AG09319 (cell line): ENCODE data around the gene ZNF341.

Experiments
- DNase-seq: peaks from one replicate; pipeline ENCODE4 v3.0.0-alpha.2; 2010; ENCODE audit warnings: low read depth; ENCODE audit errors: extremely low read depth
- TF ChIP-seq, protein P1 (sequence below): IDR thresholded peaks from 2 replicates; pipeline ENCODE4 v1.5.1; 2011; ENCODE audit warnings: low read depth, mild to moderate bottlenecking, inconsistent platforms, low read length, moderate library complexity

The ZNF341 gene

DNA sequence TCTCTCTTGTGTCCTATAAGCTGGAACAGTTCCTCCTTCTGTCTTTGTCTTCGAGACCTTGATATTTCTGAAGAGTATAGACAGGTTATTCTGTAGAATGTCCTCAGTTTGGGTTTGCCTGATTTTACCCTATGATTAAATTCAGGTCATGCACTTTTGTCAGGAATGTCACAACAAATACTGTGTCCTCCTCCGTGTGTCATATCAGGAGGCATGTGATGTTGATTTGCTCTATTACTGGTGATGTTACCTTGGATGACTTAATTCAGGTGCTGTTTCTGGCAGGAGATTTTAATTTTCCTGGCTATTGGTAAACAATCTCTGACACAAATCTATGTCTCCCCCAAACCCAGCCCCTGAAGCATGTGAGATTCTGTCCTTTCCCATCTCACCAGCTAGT, 46.0 kb downstream of the ZNF341 start:
- TF ChIP-seq, protein P1, sequence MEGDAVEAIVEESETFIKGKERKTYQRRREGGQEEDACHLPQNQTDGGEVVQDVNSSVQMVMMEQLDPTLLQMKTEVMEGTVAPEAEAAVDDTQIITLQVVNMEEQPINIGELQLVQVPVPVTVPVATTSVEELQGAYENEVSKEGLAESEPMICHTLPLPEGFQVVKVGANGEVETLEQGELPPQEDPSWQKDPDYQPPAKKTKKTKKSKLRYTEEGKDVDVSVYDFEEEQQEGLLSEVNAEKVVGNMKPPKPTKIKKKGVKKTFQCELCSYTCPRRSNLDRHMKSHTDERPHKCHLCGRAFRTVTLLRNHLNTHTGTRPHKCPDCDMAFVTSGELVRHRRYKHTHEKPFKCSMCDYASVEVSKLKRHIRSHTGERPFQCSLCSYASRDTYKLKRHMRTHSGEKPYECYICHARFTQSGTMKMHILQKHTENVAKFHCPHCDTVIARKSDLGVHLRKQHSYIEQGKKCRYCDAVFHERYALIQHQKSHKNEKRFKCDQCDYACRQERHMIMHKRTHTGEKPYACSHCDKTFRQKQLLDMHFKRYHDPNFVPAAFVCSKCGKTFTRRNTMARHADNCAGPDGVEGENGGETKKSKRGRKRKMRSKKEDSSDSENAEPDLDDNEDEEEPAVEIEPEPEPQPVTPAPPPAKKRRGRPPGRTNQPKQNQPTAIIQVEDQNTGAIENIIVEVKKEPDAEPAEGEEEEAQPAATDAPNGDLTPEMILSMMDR: no peak
- no peak for DNase-seq

DNA sequence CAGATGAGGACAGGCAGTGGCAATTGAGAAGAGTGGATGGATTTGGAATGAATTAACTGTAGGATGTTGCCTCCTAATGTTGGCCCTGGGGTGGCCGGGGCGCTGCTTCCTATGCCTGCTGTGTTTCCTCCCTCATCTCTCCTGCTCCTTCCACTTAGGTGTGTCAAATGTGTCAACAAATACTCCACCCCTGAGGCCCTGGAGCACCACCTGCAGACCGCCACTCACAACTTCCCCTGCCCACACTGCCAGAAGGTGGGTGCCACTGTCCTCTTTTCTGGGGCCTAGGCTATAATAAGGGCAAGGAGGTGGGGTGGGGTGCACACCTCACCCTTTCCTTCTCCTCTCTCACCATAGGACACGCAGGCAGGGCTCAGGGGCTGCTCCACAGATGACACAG, 49.3 kb downstream of the ZNF341 start:
- TF ChIP-seq, protein P1: no peak
- no peak for DNase-seq

DNA sequence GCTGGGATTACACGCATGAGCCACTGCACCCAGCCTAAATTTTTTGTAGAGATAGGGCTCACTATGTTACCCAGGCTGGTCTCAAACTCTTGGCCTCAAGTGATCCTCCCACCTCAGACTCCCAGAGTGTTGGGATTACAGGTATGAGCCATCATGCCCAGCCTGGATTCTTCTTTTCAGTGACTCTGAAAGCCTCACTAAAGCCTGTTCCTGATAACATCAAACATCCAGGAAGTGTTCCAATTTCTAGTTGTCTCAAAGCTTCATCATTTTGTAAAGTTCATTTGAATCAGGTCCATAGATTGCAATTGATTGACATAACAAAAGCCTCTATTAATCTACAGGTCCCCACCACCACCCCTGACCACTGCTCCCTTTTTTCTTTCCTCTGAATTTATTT, 50.1 kb downstream of the ZNF341 start:
- no peak for DNase-seq
- TF ChIP-seq, protein P1: no peak

DNA sequence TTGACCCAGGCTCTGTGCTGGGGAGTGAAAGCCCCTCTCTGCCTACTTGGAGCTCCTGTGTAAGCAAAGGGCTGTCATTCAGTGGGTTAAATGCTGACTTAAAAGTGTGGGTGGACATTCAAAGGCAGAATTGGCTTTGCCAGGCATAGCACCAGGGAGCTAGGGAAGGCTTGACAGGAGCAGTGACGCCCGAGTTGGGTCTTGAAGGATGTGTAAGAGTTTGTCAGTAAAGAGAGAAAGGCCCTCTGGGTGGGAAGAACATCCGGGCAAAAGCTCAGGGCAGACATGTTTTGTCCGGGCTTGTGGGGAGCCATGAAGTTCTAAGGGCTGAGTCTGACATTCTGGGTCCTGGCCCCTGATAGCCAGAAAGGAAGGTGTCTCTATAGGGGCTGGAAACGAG, 51.5 kb downstream of the ZNF341 start:
- TF ChIP-seq, protein P1: no peak
- DNase-seq: no peak

DNA sequence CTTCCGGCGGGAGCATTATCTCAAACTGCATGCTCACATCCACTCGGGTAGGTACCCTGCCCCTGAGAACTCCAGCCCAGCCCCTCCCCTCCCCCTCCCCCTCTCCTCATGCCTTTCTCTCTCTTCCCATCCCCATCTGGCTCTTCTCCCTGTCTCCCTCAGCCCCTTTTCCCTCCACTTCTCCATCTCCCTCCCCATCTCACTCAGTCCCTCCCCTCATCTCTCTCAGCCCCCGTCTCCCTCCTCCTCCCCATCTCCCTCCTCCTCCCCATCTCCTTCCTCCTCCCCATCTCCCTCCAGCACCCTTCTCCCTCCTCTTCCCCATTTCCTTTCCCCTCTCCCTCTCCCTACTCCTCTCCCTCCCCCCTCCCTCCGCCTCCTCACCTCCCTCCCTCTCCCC, 52.0 kb downstream of the ZNF341 start:
- TF ChIP-seq, protein P1: no peak
- no peak for DNase-seq

DNA sequence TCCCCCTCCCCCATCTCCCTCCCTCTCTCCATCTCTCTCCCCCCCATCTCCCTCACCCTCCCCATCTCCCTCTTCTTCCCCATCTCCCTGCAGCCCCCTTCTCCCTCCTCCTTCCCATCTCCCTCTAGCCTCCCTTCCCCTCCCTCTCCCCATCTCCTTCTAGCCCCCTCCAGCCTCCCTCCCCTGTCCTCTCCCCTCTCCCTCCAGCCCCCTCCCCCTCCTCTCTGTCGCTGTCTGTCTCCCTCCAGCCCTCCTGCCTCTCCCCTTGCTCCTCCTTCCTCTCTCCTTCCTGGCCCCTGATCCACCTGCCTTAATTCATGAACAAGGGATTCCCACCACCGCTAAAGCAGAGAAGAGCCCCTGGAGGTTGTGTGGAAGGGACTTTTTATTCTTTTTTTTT, 52.4 kb downstream of the ZNF341 start:
- no peak for DNase-seq
- TF ChIP-seq, protein P1: no peak

DNA sequence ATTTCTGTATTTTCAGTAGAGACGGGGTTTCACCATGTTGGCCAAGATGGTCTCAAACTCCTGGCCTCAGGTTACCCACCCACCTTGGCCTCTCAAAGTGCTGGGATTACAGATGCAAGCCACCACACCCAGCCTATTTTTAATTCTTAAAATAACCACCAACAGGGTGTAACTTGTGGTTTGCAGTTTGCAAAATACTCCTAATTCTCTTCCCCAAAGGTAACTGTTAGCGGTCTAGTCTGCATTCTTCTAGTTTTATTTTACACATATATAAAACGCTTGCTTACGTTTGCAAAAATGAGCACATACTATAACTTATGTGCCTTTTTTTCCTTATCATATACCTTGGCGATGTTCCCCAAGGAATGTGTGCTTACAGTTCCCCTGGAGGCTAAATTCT, 53.7 kb downstream of the ZNF341 start:
- no peak for DNase-seq

More for the DNA sequence above, 53.7 kb downstream of the ZNF341 start:
- TF ChIP-seq, protein P1: no peak
